ENCODE results near the gene EGLN3.

Gene EGLN3

GRCh38 chr14:33962016-33962415 is 11.1 kb upstream of the EGLN3 start:
- no peak for DNase-seq (ENCODE audit: low read depth, low spot score)

- no peak for DNase-seq (ENCODE audit: low read depth, low spot score)
These were observed 8.8 kb upstream of the EGLN3 start for GRCh38 chr14:33959692-33960151.

- DNase-seq (ENCODE audit: low read depth, low spot score), result no peak
These were observed 7.8 kb upstream of the EGLN3 start for GRCh38 chr14:33958605-33959226.

GRCh38 chr14:33957993-33958392 is 7.1 kb upstream of the EGLN3 start:
- no peak for DNase-seq (ENCODE audit: low read depth, low spot score)

- no peak for DNase-seq (ENCODE audit: low read depth, low spot score)
These were observed 6.4 kb upstream of the EGLN3 start for GRCh38 chr14:33957299-33957698.

GRCh38 chr14:33956640-33957039 is 5.8 kb upstream of the EGLN3 start:
- no peak for DNase-seq (ENCODE audit: low read depth, low spot score)

GRCh38 chr14:33954016-33954598 is 3.2 kb upstream of the EGLN3 start:
- DNase-seq (ENCODE audit: low read depth, low spot score), result no peak

- DNase-seq (ENCODE audit: low read depth, low spot score), result no peak
These were observed 1.7 kb upstream of the EGLN3 start for GRCh38 chr14:33952541-33952940.

GRCh38 chr14:33951183-33951840 is 438 bp upstream of the EGLN3 start:
- DNase-seq (ENCODE audit: low read depth, low spot score), result no peak

GRCh38 chr14:33949411-33949893 is 1.4 kb downstream of the EGLN3 start:
- no peak for DNase-seq (ENCODE audit: low read depth, low spot score)

- DNase-seq (ENCODE audit: low read depth, low spot score), result no peak
These were observed 1.9 kb downstream of the EGLN3 start for GRCh38 chr14:33948869-33949408.

GRCh38 chr14:33948145-33948868 is 2.6 kb downstream of the EGLN3 start:
- DNase-seq (ENCODE audit: low read depth, low spot score), result no peak

GRCh38 chr14:33946679-33947476 is 4.0 kb downstream of the EGLN3 start:
- no peak for DNase-seq (ENCODE audit: low read depth, low spot score)

- DNase-seq (ENCODE audit: low read depth, low spot score), result no peak
These were observed 5.4 kb downstream of the EGLN3 start for GRCh38 chr14:33945210-33946088.

- DNase-seq (ENCODE audit: low read depth, low spot score), result no peak
These were observed 7.6 kb downstream of the EGLN3 start for GRCh38 chr14:33943096-33943883.

GRCh38 chr14:33941718-33942117 is 9.2 kb downstream of the EGLN3 start:
- no peak for DNase-seq (ENCODE audit: low read depth, low spot score)

- DNase-seq (ENCODE audit: low read depth, low spot score), result no peak
These were observed 10.3 kb downstream of the EGLN3 start for GRCh38 chr14:33940561-33941011.

GRCh38 chr14:33938131-33938949 is 12.5 kb downstream of the EGLN3 start:
- DNase-seq (ENCODE audit: low read depth, low spot score), result no peak
